GM23338 (cell line): Measurements from ENCODE around the gene DOCK10.

Experiments
- CREB1 ChIP-seq: fragments of 250-450 bp; sonication (Bioruptor Pico); IDR thresholded peaks from 2 replicates; pipeline ENCODE4 v1.5.0; 2020; ENCODE audit warnings: low read depth, mild to moderate bottlenecking, moderate library complexity
- EZH2 ChIP-seq: fragments of 200-600 bp; sonication (generic); IDR thresholded peaks from one replicate; pipeline ENCODE4 v1.8.0; 2017; ENCODE audit warnings: antibody characterized with exemption, mild to moderate bottlenecking, low read depth; ENCODE audit not compliant: unreplicated experiment
- EZH2phosphoT487 ChIP-seq: fragments of 200-600 bp; sonication (generic); IDR thresholded peaks from one replicate; pipeline ENCODE4 v1.8.1; 2018; ENCODE audit warnings: antibody characterized with exemption; ENCODE audit not compliant: unreplicated experiment
- JUNB ChIP-seq: IDR thresholded peaks from one replicate; pipeline ENCODE4 v1.6.1; 2016; ENCODE audit warnings: antibody characterized with exemption; ENCODE audit not compliant: unreplicated experiment
- POLR2AphosphoS5 ChIP-seq: IDR thresholded peaks from 2 replicates; pipeline ENCODE4 v1.6.1; 2016; ENCODE audit warnings: antibody characterized with exemption, low read depth
- STAT1 ChIP-seq: IDR thresholded peaks from one replicate; pipeline ENCODE4 v1.6.1; 2016; ENCODE audit warnings: antibody characterized with exemption; ENCODE audit not compliant: unreplicated experiment
- ZNF114 ChIP-seq: fragments of 250-450 bp; sonication (Bioruptor Pico); IDR thresholded peaks from 2 replicates; pipeline ENCODE4 v1.5.0; 2020; ENCODE audit warnings: mild to moderate bottlenecking, moderate library complexity
- TF ChIP-seq, protein P1 (sequence below), 2 experiments: fragments of 200-600 bp in 1 of 2; sonication (generic) in 1 of 2; conservative IDR thresholded peaks; 2 replicates each; pipeline versions ENCODE4 v1.5.1 to v1.6.1; 2016 to 2017; ENCODE audit warnings: antibody characterized with exemption in 2 of 2, low read depth in 2 of 2, mild to moderate bottlenecking in 2 of 2, moderate library complexity in 1 of 2
- TF ChIP-seq, protein P2 (sequence below): IDR thresholded peaks from 2 replicates; pipeline ENCODE4 v1.6.1; 2016; ENCODE audit warnings: antibody characterized with exemption
- TF ChIP-seq, protein P3 (sequence below): IDR thresholded peaks from one replicate; pipeline ENCODE4 v1.6.1; 2018; ENCODE audit warnings: antibody characterized with exemption; ENCODE audit not compliant: unreplicated experiment

DNA sequence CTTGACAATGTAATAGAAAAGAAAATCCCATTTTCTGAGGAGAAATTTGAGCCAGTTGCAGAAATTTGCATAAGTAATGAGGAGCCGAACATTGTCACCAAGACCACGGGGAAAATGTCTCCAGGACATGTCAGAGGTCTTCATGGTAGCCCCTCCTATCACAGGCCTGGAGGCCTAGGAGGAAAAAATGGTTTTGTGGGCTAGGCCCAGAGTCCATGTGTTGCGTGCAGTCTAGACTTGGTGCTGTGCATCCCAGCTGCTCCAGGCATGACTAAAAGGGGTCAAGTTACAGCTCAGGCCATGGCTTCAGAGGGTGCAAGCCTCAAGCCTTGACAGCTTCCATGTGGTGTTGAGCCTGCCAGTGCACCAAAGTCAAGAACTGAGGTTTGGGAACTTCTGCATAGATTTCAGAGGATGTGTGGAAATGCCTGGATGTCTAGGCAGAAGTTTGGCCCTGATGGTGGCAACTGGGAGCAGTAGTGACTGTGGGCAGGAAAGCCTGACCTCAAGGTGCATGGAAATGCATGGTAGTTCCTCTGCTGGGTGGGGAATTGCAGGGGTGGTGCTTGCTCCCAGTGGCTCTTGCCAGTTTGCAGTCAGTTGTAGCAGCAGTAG, 284.2 kb downstream of the DOCK10 start:
- TF ChIP-seq, protein P1, sequence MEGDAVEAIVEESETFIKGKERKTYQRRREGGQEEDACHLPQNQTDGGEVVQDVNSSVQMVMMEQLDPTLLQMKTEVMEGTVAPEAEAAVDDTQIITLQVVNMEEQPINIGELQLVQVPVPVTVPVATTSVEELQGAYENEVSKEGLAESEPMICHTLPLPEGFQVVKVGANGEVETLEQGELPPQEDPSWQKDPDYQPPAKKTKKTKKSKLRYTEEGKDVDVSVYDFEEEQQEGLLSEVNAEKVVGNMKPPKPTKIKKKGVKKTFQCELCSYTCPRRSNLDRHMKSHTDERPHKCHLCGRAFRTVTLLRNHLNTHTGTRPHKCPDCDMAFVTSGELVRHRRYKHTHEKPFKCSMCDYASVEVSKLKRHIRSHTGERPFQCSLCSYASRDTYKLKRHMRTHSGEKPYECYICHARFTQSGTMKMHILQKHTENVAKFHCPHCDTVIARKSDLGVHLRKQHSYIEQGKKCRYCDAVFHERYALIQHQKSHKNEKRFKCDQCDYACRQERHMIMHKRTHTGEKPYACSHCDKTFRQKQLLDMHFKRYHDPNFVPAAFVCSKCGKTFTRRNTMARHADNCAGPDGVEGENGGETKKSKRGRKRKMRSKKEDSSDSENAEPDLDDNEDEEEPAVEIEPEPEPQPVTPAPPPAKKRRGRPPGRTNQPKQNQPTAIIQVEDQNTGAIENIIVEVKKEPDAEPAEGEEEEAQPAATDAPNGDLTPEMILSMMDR (conservative IDR thresholded peaks at IDR 0.05; ENCODE audit: low read depth in 2 of 2) = no peak
- TF ChIP-seq EZH2 = no peak
- TF ChIP-seq POLR2AphosphoS5 = no peak
- TF ChIP-seq JUNB = no peak
- no peak for TF ChIP-seq ZNF114 (CRISPR knock-in tag)
- TF ChIP-seq CREB1 (CRISPR knock-in tag) = no peak
- no peak for TF ChIP-seq STAT1
- TF ChIP-seq, protein P2, sequence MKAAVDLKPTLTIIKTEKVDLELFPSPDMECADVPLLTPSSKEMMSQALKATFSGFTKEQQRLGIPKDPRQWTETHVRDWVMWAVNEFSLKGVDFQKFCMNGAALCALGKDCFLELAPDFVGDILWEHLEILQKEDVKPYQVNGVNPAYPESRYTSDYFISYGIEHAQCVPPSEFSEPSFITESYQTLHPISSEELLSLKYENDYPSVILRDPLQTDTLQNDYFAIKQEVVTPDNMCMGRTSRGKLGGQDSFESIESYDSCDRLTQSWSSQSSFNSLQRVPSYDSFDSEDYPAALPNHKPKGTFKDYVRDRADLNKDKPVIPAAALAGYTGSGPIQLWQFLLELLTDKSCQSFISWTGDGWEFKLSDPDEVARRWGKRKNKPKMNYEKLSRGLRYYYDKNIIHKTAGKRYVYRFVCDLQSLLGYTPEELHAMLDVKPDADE = no peak
- TF ChIP-seq EZH2phosphoT487 = no peak
- TF ChIP-seq, protein P3, sequence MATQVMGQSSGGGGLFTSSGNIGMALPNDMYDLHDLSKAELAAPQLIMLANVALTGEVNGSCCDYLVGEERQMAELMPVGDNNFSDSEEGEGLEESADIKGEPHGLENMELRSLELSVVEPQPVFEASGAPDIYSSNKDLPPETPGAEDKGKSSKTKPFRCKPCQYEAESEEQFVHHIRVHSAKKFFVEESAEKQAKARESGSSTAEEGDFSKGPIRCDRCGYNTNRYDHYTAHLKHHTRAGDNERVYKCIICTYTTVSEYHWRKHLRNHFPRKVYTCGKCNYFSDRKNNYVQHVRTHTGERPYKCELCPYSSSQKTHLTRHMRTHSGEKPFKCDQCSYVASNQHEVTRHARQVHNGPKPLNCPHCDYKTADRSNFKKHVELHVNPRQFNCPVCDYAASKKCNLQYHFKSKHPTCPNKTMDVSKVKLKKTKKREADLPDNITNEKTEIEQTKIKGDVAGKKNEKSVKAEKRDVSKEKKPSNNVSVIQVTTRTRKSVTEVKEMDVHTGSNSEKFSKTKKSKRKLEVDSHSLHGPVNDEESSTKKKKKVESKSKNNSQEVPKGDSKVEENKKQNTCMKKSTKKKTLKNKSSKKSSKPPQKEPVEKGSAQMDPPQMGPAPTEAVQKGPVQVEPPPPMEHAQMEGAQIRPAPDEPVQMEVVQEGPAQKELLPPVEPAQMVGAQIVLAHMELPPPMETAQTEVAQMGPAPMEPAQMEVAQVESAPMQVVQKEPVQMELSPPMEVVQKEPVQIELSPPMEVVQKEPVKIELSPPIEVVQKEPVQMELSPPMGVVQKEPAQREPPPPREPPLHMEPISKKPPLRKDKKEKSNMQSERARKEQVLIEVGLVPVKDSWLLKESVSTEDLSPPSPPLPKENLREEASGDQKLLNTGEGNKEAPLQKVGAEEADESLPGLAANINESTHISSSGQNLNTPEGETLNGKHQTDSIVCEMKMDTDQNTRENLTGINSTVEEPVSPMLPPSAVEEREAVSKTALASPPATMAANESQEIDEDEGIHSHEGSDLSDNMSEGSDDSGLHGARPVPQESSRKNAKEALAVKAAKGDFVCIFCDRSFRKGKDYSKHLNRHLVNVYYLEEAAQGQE = no peak
